Germinal center (tissue), 1 donor: ENCODE measurements around the gene RHBDL3.
"Not testable (repeated sequence)": the region's sequence is repeated elsewhere in the genome, so short reads cannot be mapped to it uniquely, and the experiment has no call there.

ENCODE experiments used
- DNase-seq: peaks from one replicate; pipeline ENCODE4 v3.0.0; 2012; ENCODE audit warnings: mixed read lengths, low spot score

Gene RHBDL3

GRCh38 chr17:32265192-32265923 lies at the start of gene RHBDL3:
RHBDL3 (plus strand) TSS chr17:32265832; CDS start chr17:32266190, 358 bp downstream.
- DNase-seq = peak; percentile 45

GRCh38 chr17:32222621-32223020 lies 43.0 kb upstream of the RHBDL3 start:
- peak; percentile 25 for DNase-seq

- DNase-seq = peak; percentile 8
Measured at GRCh38 chr17:32223703-32224102, 41.9 kb upstream of the RHBDL3 start.

- no peak for DNase-seq
Measured at GRCh38 chr17:32226886-32227285, 38.7 kb upstream of the RHBDL3 start.

- no peak for DNase-seq
Measured at GRCh38 chr17:32227910-32228309, 37.7 kb upstream of the RHBDL3 start.

GRCh38 chr17:32235588-32235987 lies 30.0 kb upstream of the RHBDL3 start:
- DNase-seq = no peak

GRCh38 chr17:32239456-32239855 lies 26.2 kb upstream of the RHBDL3 start:
- no peak for DNase-seq

GRCh38 chr17:32240750-32241149 lies 24.9 kb upstream of the RHBDL3 start:
- DNase-seq = no peak

- no peak for DNase-seq
Measured at GRCh38 chr17:32241640-32242039, 24.0 kb upstream of the RHBDL3 start.

- DNase-seq = no peak
Measured at GRCh38 chr17:32249475-32249874, 16.2 kb upstream of the RHBDL3 start.

GRCh38 chr17:32253117-32253611 lies 12.5 kb upstream of the RHBDL3 start:
- DNase-seq = peak; percentile 77

GRCh38 chr17:32256012-32256700 lies 9.5 kb upstream of the RHBDL3 start:
- DNase-seq = no peak

- DNase-seq = no peak
Measured at GRCh38 chr17:32256701-32257019, 9.0 kb upstream of the RHBDL3 start.

GRCh38 chr17:32258383-32259140 lies 7.1 kb upstream of the RHBDL3 start:
- no peak for DNase-seq

- no peak for DNase-seq
Measured at GRCh38 chr17:32259586-32259985, 6.0 kb upstream of the RHBDL3 start.

GRCh38 chr17:32261417-32261736 lies 4.3 kb upstream of the RHBDL3 start:
- no peak for DNase-seq

GRCh38 chr17:32261936-32262510 lies 3.6 kb upstream of the RHBDL3 start:
- DNase-seq = no peak

- DNase-seq = not testable (repeated sequence)
Measured at GRCh38 chr17:32263515-32263914, 2.1 kb upstream of the RHBDL3 start.

- DNase-seq = no peak
Measured at GRCh38 chr17:32264140-32264799, 1.4 kb upstream of the RHBDL3 start.

GRCh38 chr17:32264823-32265191 lies 825 bp upstream of the RHBDL3 start:
- no peak for DNase-seq

- no peak for DNase-seq
Measured at GRCh38 chr17:32266051-32266388, 388 bp downstream of the RHBDL3 start.
